ENCODE data around the gene ZFHX3. TPM values are rescaled to one million over a fixed set of nuclear protein-coding genes. Genes with fewer than 3 reads are reported as not detected.

The ZFHX3 gene
- total and polyA plus RNA-seq, 2 of the 8 experiments (the other 6 are each of a cell fraction or from before 2014, with no cell fraction given) = 0.08 to 0.99 TPM

GRCh38 chr16:73051226-73051625, 3.3 kb upstream of the ZFHX3 start:
- peaks cover 16% of the 10 kb centered on the region; the same call in 1 of the 2 replicates for H3K23me2 ChIP-seq (ENCODE audit: low read depth, low read length)
- no peak overlapping the region for H3K56ac ChIP-seq (replicated peaks; ENCODE audit: insufficient read length, low read depth, low read length)
- WGBS, 2 experiments (ENCODE audit: extremely low coverage in 1 of 2, insufficient coverage in 1 of 2, insufficient read length in 1 of 2, insufficient replicate concordance in 2 of 2, low coverage in 1 of 2, low lambda C conversion rate in 2 of 2, missing lambda C conversion rate in 1 of 2) = 15% methylated on average over 5 of the region's 5 CpGs; no CpG with 5 or more reads in 1 of the 2 experiments
- H3K23ac ChIP-seq (ENCODE audit: insufficient read length) = no peak overlapping the region
- POLR2A ChIA-PET (ENCODE audit: partially characterized antibody) = interaction anchor here (1.3 to 1.9 kb wide), 3 partner anchors 12 to 20 kb away, joined by 4 to 8 read pairs (median 5); no protein-coding TSS in a partner anchor
- peaks cover 25 to 28% of the 10 kb centered on the region in 2 experiments for H4K20me1 ChIP-seq (replicated peaks in 1 of 2; ENCODE audit: control insufficient read depth in 1 of 2, insufficient read depth in 2 of 2, low read length in 2 of 2)
- no peak overlapping the region for H2AK5ac ChIP-seq (ENCODE audit: low read depth, low read length)
- no peak for TF ChIP-seq POU5F1 (IDR thresholded peaks at IDR 0.05; ENCODE audit: low read depth, low read length)
- TF ChIP-seq CEBPB (IDR thresholded peaks at IDR 0.05; ENCODE audit: low read depth, low read length) = no peak
- no peak for TF ChIP-seq HDAC6 (IDR thresholded peaks at IDR 0.05; ENCODE audit: low read depth, low read length)
- peak; percentile 79 for TF ChIP-seq RNF2 (IDR thresholded peaks at IDR 0.05; ENCODE audit: borderline replicate concordance, low read depth, low read length, missing control alignments, poor library complexity, severe bottlenecking)
- 0 out of 2 replicates have a peak, but pooled peaks have one; percentile 33 for TF ChIP-seq SUZ12 (IDR thresholded peaks at IDR 0.05; ENCODE audit: low read length)
- TF ChIP-seq EGR1 (IDR thresholded peaks at IDR 0.05; ENCODE audit: borderline replicate concordance, low read depth, low read length) = no peak
- TF ChIP-seq CBX8 (IDR thresholded peaks at IDR 0.05; ENCODE audit: borderline replicate concordance, low read depth, low read length) = 0 out of 2 replicates have a peak, but pooled peaks have one; percentile 1
- H2BK12ac ChIP-seq (ENCODE audit: low read depth, low read length) = peak overlapping the region; percentile 68; the same call in 1 of the 2 replicates
- no peak overlapping the region for H2BK15ac ChIP-seq (ENCODE audit: low read length)
- no peak overlapping the region for H4K91ac ChIP-seq (replicated peaks; ENCODE audit: insufficient read length, low read length)
- H2BK120ac ChIP-seq (replicated peaks; ENCODE audit: low read depth, low read length) = no peak overlapping the region
- H3K4me2 ChIP-seq (ENCODE audit: insufficient read depth in 1 of 2, low read depth in 2 of 2, low read length in 2 of 2) = no peak overlapping the region; a peak in 1 of 4 replicates
- H3K4ac ChIP-seq (replicated peaks; ENCODE audit: insufficient read length, low read depth, low read length) = no peak overlapping the region
- no peak overlapping the region for H3K4me3 ChIP-seq (ENCODE audit: extremely low read depth in 1 of 4, insufficient read depth in 2 of 4, low read depth in 3 of 4, low read length in 4 of 4)
- DNase-seq (ENCODE audit: low read depth in 1 of 2, low spot score in 2 of 2) = no peak
- no peak overlapping the region for H2BK20ac ChIP-seq (ENCODE audit: low read length)
- no peak overlapping the region for H4K5ac ChIP-seq (ENCODE audit: insufficient read length, low read depth, low read length)
- CTCF ChIA-PET (ENCODE audit: partially characterized antibody) = interaction anchor here (0.9 to 5.7 kb wide), 8 partner anchors 11 to 218 kb away, joined by 3 to 24 read pairs (median 5); no protein-coding TSS in a partner anchor
- no peak overlapping the region for H3K18ac ChIP-seq (ENCODE audit: extremely low read depth, low read length)
- H3K27me3 ChIP-seq (replicated peaks in 1 of 4; ENCODE audit: control insufficient read depth in 3 of 4, extremely low read depth in 1 of 4, insufficient read depth in 3 of 4, low read length in 3 of 4) = peaks cover 49 to 96% (median 89%) of the 10 kb centered on the region in 4 experiments
- H3K4me1 ChIP-seq (replicated peaks in 1 of 4; ENCODE audit: control insufficient read depth in 3 of 4, insufficient read depth in 4 of 4, low read length in 3 of 4) = peaks cover 25 to 48% (median 33%) of the 10 kb centered on the region in 4 experiments
- no peak overlapping the region for H3K14ac ChIP-seq (ENCODE audit: insufficient read length)
- H3K79me1 ChIP-seq (ENCODE audit: low read depth, low read length) = no peaks in the 10 kb centered on the region
- no peak overlapping the region for H3K9ac ChIP-seq (replicated peaks in 1 of 4; ENCODE audit: extremely low read depth in 1 of 4, low read depth in 3 of 4, low read length in 3 of 4)
- H3K9me3 ChIP-seq (ENCODE audit: insufficient read depth in 2 of 2, low read depth in 1 of 2, low read length in 1 of 2) = no peaks in the 10 kb centered on the region
- no peaks in the 10 kb centered on the region for H3K79me2 ChIP-seq (ENCODE audit: control insufficient read depth in 1 of 2, insufficient read depth in 2 of 2, low read length in 2 of 2)
- H3K27ac ChIP-seq (ENCODE audit: low read depth, low read length) = no peak overlapping the region
- no peaks in the 10 kb centered on the region for H3K36me3 ChIP-seq (ENCODE audit: control insufficient read depth in 2 of 4, insufficient read depth in 4 of 4, low read length in 3 of 4)
- FAIRE-seq = no peak
- H4K8ac ChIP-seq (ENCODE audit: extremely low read depth, insufficient read depth, low read length) = no peak overlapping the region
- H2AFZ ChIP-seq (ENCODE audit: low read length) = no peak overlapping the region
- H2BK5ac ChIP-seq (ENCODE audit: low read depth, low read length) = no peak overlapping the region
